Endodermal cell (in vitro differentiated cells): Measurements from ENCODE around the gene MRTFA. TPM values are rescaled to one million over a fixed set of nuclear protein-coding genes. Genes with fewer than 3 reads are reported as not detected.
A peak's percentile ranks its signal among the peaks of the same experiment; 100 is the strongest.

Experiments
- DNase-seq: peaks from one replicate; pipeline ENCODE4 v3.0.0-alpha.2; 2017
- H3K27ac ChIP-seq: 2 replicates; pipeline ENCODE4 v1.5.1; 2013; ENCODE audit warnings: mild to moderate bottlenecking, low read depth, low read length, moderate library complexity
- H3K27me3 ChIP-seq: 2 replicates; pipeline ENCODE4 v1.6.1; 2013; ENCODE audit warnings: mild to moderate bottlenecking, low read length, moderate library complexity; ENCODE audit not compliant: insufficient read depth, control insufficient read depth, poor library complexity, severe bottlenecking
- H3K36me3 ChIP-seq: 2 replicates; pipeline ENCODE4 v1.7.0; 2013; ENCODE audit warnings: mild to moderate bottlenecking, low read length, moderate library complexity; ENCODE audit not compliant: control insufficient read depth, insufficient read depth
- H3K4me1 ChIP-seq: one replicate; pipeline ENCODE4 v1.7.0; 2013; ENCODE audit warnings: low read length; ENCODE audit not compliant: control insufficient read depth, insufficient read depth
- H3K4me3 ChIP-seq: 2 replicates; pipeline ENCODE4 v1.5.1; 2013; ENCODE audit warnings: mild to moderate bottlenecking, low read length, moderate library complexity
- H3K9ac ChIP-seq: 2 replicates; pipeline ENCODE4 v1.6.1; 2013; ENCODE audit warnings: mild to moderate bottlenecking, low read length, moderate library complexity; ENCODE audit not compliant: poor library complexity, severe bottlenecking; ENCODE audit errors: extremely low read depth
- H3K9me3 ChIP-seq: 2 replicates; pipeline ENCODE4 v1.6.1; 2013; ENCODE audit warnings: mild to moderate bottlenecking, low read length, moderate library complexity; ENCODE audit not compliant: control insufficient read depth
- H3K27ac Mint-ChIP-seq: 2 replicates; pipeline ENCODE4 v1.8.0; 2020; ENCODE audit warnings: mixed read lengths
- H3K27me3 Mint-ChIP-seq: 2 replicates; pipeline ENCODE4 v1.8.0; 2021; ENCODE audit warnings: mild to moderate bottlenecking, mixed read lengths; ENCODE audit not compliant: insufficient read depth
- H3K36me3 Mint-ChIP-seq: 2 replicates; pipeline ENCODE4 v1.8.0; 2020; ENCODE audit warnings: low read depth, mixed read lengths
- H3K4me1 Mint-ChIP-seq: 2 replicates; pipeline ENCODE4 v1.8.0; 2020; ENCODE audit warnings: mixed read lengths
- H3K4me3 Mint-ChIP-seq: 2 replicates; pipeline ENCODE4 v1.8.0; 2020; ENCODE audit warnings: mild to moderate bottlenecking, moderate library complexity, mixed read lengths
- H3K9me3 Mint-ChIP-seq: 2 replicates; pipeline ENCODE4 v1.8.0; 2020; ENCODE audit warnings: mild to moderate bottlenecking, mixed read lengths
- CTCF ChIP-seq: fragments of 200-600 bp; sonication (generic); conservative IDR thresholded peaks from 2 replicates; pipeline ENCODE4 v1.5.0; 2021; ENCODE audit warnings: antibody characterized with exemption, mild to moderate bottlenecking
- WGBS, 2 experiments: methylation state at CpG; one replicate each; pipeline versions ENCODE4 v1.1.5 to v1.1.7; 2013; ENCODE audit warnings: missing lambda C conversion rate in 2 of 2, mixed read lengths in 1 of 2; ENCODE audit not compliant: insufficient coverage in 1 of 2, insufficient read length in 1 of 2; 5-methylcytosine and 5-hydroxymethylcytosine counted together
- total RNA-seq, 2 donors: library from RNA; stranded (reverse); fragmentation: NEBNext Ultra II Directional in 1 of 2; extraction: Animal tissue kit (Norgen Biotek cat#: 25700) in 1 of 2; gene quantifications; 2 replicates in 1 of 2; 3 replicates in 1 of 2; pipeline ENCODE4 v1.2.1, GENCODE V29; 2021

The MRTFA gene
- total RNA-seq, 2 donors from 2014 or later: 43.3 to 44.7 TPM

GRCh38 chr22:40388231-40388630, 248.3 kb downstream of the MRTFA start:
- no peak for DNase-seq
- peaks cover 7% of the 10 kb centered on the region for H3K36me3 Mint-ChIP-seq
- H3K4me1 Mint-ChIP-seq: peaks cover 21% of the 10 kb centered on the region
- Histone ChIP-seq H3K9ac (no peak overlapping the region), H3K9me3 (no peaks in the 10 kb centered on the region), H3K4me1 (peaks cover 4% of the 10 kb centered on the region), H3K36me3 (peaks cover 5% of the 10 kb centered on the region), H3K27ac (no peak overlapping the region), H3K4me3 (no peak overlapping the region), H3K27me3 (no peaks in the 10 kb centered on the region)
- WGBS, 2 experiments: 89 to 92% methylated on average over 4 of the region's 4 CpGs
- H3K27ac Mint-ChIP-seq: no peak overlapping the region
- H3K4me3 Mint-ChIP-seq: no peak overlapping the region
- H3K27me3 Mint-ChIP-seq: no peaks in the 10 kb centered on the region
- TF ChIP-seq CTCF: no peak
- no peaks in the 10 kb centered on the region for H3K9me3 Mint-ChIP-seq

- peaks cover 7% of the 10 kb centered on the region for H3K36me3 Mint-ChIP-seq
- no peak for TF ChIP-seq CTCF
Observed at GRCh38 chr22:40387746-40388145, 248.8 kb downstream of the MRTFA start.

GRCh38 chr22:40385036-40385782, 251.3 kb downstream of the MRTFA start:
- 93% methylated on average over 10 of the region's 10 CpGs for WGBS, 2 experiments
- Mint-ChIP-seq H3K27me3 (no peaks in the 10 kb centered on the region), H3K4me3 (no peak overlapping the region), H3K4me1 (peaks cover 20% of the 10 kb centered on the region), H3K27ac (no peak overlapping the region), H3K9me3 (no peaks in the 10 kb centered on the region), H3K36me3 (peaks cover 4% of the 10 kb centered on the region)
- Histone ChIP-seq H3K27ac (no peak overlapping the region), H3K9me3 (no peaks in the 10 kb centered on the region), H3K27me3 (no peaks in the 10 kb centered on the region), H3K4me1 (peaks cover 4% of the 10 kb centered on the region), H3K9ac (no peak overlapping the region), H3K4me3 (no peak overlapping the region), H3K36me3 (peaks cover 5% of the 10 kb centered on the region)
- TF ChIP-seq CTCF: no peak
- DNase-seq: no peak

More at GRCh38 chr22:40387746-40388145, 248.8 kb downstream of the MRTFA start:
- 90 to 94% methylated on average over 2 to 5 of the region's 5 CpGs for WGBS, 2 experiments
- peak overlapping the region; percentile 1 for H3K4me3 ChIP-seq
- peak overlapping the region; percentile 60 for H3K27ac Mint-ChIP-seq
- no peaks in the 10 kb centered on the region for H3K9me3 Mint-ChIP-seq
- no peaks in the 10 kb centered on the region for H3K27me3 ChIP-seq
- H3K27me3 Mint-ChIP-seq: no peaks in the 10 kb centered on the region
- H3K4me3 Mint-ChIP-seq: no peak overlapping the region
- H3K9me3 ChIP-seq: no peaks in the 10 kb centered on the region
- no peak overlapping the region for H3K9ac ChIP-seq
- no peak for DNase-seq
- peaks cover 4% of the 10 kb centered on the region for H3K4me1 ChIP-seq
- H3K36me3 ChIP-seq: peaks cover 5% of the 10 kb centered on the region
- H3K27ac ChIP-seq: no peak overlapping the region
- peaks cover 21% of the 10 kb centered on the region for H3K4me1 Mint-ChIP-seq
